HG03135 (cell line): ENCODE data around the gene IFT88.

ENCODE experiments used
- ATAC-seq: cut with Tn5 transposase; IDR thresholded peaks from one replicate; pipeline ENCODE4 v1.9.1; 2021; ENCODE audit warnings: mild to moderate bottlenecking, moderate library complexity; ENCODE audit not compliant: unreplicated experiment

The IFT88 gene, protein sequence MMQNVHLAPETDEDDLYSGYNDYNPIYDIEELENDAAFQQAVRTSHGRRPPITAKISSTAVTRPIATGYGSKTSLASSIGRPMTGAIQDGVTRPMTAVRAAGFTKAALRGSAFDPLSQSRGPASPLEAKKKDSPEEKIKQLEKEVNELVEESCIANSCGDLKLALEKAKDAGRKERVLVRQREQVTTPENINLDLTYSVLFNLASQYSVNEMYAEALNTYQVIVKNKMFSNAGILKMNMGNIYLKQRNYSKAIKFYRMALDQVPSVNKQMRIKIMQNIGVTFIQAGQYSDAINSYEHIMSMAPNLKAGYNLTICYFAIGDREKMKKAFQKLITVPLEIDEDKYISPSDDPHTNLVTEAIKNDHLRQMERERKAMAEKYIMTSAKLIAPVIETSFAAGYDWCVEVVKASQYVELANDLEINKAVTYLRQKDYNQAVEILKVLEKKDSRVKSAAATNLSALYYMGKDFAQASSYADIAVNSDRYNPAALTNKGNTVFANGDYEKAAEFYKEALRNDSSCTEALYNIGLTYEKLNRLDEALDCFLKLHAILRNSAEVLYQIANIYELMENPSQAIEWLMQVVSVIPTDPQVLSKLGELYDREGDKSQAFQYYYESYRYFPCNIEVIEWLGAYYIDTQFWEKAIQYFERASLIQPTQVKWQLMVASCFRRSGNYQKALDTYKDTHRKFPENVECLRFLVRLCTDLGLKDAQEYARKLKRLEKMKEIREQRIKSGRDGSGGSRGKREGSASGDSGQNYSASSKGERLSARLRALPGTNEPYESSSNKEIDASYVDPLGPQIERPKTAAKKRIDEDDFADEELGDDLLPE

DNA sequence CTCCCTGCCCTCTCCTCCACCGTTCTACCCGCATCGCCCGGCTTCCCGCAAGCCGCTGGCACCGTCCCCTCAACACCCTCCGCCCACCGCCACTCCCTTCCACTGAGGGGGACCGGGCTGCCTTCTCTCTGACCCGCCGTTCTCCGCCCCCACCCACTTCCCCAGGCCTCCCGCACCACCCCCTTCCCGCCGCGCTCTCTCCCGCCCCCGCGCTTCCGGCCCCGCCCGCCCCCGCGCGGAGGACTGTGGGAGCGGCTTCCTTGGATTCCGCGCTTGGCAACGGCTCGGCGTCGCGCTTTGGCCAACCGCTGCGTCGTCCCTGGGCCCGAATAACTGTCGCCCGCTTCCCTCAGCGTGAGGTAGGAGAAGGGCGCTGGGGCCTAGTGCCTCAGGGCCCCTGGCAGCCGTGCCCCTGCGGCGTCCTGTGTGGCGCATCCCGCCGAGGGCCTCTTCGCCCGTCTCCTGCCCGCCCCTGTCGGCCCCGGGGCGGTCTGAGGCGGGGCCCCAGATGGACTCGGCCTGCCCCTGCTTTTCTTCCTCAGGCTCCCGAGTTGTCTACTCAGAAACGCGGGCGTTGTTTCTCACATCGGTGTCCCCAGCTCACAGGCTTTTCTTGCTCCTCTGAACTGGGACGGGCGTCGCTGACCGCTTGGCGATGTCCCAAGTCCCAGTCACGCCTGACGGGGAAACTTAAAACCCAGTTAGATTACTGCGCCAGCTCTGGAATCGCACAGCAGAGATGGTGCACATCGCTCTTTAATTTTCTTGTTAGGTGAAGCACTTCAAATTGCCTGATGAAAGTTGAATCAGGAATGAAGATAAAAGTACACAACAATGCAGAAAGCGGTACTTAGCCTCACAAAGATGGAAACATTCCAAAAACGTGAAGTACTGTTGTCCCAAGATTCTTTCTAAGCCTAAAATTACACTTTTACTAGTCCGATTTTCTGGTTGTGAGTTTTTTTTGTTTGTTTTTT, at the start of gene IFT88:
TSS of gene IFT88 (plus strand) at position 260 of the 977 bp plus-strand sequence. CDS start 7,229 bp downstream, outside the sequence.
- ATAC-seq = peak; percentile 85

DNA sequence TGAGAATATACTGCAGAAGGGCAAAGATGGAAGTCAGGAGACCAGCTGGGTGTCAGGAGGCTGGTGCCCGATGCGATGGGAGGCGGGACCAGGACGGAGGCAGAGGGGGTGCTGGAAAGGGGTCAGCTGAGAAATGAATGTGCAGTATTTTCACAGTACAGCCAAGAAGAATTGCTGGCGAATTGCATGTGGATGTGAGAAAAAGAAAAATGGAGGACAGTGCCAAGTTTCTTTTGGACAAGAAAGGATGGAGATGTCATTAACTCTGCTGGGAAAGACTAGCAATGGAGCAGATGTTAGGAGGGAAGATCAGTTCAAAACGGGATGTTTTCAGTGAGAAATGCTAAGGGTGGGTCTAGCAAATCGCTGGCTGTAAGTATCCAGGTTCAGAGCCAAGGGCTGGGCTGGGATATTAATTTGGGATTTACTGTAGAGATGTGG, 48.3 kb upstream of the IFT88 start:
- ATAC-seq = no peak

DNA sequence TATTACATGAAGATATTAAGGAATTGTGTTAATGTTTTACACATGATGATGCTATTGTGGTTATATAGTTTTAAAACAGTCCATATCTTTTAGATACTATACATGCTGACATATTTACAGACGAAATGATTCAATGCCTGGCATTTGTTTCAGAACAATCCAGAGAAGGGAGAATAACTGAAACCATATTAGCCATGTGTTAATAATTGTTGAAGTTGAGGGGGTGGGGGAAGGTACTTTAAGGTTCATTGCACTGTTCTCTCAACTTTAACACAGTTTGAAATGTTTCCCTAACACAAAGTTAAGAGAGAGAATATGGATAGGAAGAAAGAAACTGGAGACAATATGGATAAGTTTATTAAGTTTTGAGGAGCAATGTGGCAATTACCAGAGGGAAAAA, 47.1 kb upstream of the IFT88 start:
- no peak for ATAC-seq

DNA sequence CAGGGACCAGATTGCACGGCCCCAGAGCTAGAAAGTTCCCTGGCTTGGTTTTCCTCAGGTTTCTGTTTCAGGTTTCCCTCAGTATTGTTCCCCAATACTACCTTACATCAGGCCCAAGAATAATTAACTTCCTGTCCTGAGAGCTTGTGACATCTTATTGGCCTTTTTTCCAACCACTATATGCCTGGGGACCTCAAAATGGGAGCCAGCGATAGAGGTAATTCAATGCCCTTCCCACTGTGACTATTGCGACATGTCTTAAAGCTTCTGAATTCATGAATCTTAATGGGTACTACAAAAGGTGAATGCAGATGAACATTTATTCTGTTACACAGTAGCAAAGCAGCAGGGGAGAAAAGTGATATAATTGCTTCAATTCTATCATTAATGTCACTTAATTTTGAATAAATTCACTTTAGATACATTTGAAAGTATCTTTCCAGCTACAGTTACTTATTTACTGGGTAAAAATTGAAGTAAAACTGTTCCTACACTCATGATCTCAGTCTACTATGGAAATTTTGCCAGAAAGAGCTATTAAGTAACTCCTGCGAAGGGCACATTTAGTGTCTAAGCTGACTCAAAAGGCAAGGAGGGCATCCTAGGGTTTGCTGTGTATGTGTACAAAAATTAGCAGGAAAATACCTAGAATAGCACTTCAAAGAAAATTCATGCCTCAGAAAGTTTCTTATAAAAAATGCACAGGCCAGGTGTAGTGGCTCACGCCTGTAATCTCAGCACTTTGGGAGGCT, 45.4 kb upstream of the IFT88 start:
- ATAC-seq = no peak

DNA sequence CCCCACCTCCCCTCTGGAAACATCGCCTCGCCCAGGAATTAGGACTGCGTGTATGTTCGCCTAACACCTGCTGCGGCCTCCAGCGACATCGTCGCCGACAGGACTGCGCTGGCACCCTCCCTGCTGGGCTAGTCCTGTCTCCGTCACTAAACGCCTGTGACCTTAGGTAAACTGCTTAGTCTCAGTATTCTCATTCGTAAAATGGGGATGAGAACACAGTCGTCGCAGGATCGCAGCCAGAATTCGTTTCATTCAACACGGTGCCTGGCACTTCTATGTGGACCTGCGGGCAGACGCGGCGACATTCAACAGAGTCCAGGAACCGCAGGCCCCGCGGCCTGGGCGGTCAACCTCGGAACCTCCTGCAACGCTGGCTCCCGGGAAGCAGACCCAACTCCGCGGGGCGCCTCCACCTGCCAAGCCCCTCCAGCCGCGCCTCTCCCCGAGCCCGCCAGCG, 41.8 kb upstream of the IFT88 start:
- ATAC-seq = peak; percentile 23

DNA sequence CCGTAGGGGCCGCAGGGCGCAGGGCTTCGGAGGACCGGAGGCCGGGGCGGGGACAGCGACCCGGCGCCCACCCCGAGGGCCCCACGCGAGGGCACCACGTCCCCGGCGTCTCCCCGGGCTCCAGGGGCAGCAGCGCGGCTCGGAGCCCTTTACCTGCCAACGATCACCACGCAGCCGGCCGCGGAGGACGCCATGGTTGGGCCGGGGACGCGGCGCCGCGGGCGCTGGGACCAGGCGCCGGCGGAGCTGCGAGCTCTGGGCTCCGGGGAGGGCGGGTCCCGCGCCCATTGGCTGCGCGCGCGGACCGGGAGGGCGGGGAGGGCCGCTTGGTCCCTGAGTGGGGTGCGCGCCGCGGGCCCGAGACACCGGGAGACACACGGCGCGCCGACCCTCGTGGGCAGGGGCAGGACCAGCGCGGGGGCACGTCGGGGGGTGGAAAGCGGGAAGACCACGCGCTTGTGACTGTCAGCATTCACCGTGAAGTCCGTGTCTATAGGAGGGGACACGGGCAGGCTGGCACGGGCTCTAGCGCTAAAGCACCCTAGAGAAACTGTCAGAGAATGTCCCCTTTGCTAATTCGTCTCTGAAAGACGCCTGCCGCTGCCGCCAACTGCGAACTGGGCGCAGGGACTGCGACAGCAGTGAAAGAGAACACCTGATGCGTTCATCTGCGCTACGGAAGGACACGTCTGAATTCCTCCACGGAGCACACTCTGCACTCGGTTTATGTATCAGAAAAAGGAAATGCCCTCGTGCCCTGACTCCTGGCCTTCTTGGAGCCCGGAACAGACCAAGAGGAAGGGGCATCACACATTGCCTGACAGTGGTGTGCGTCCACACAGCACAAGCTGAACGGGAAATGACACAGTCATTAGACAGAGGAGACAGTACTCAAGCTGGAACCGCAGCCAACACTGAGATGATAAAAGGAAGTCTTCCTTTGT, 41.1 kb upstream of the IFT88 start, which contains the start of gene CRYL1:
TSS of gene CRYL1 (minus strand) at position 257 of the 944 bp plus-strand sequence. CDS start at position 194, 63 bp downstream.
- peak; percentile 79 for ATAC-seq

DNA sequence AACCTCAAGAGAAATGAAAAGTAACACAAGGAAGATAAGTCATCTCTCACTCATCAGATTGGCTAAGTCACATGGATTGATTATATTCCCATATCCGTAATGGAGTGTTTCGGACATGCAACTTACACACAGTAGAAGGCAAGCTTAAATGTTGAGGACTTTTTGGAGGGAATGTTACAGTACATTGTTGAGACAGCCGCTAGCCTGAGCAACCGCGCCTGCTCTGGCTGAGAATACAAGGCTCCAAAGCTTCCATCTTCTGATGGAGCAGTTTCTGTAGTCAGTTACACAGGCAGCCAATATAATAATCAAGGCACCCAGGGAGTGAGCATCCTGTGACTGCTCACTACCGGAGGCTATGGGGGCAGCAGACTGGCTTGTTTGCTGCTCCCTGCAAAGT, 40.3 kb upstream of the IFT88 start:
- no peak for ATAC-seq

DNA sequence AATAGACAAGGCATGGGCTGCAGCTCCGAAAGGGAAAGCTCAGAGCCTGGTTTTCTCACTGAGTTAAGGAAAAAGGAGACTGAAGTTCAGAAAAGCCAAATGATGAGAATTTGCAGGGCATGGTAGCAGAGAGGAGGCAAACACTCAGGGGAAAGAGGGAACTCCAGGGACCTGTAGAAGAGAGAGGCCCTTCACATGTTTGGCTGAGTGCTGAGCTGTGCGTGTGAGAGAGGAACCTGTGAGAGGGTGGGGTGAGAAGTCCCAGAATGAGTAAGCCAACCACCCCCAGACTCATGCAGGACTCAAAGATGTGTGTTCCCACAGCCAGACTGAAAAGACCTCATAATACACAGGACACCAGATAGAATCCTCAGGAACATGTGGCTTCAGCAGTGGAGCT, 38.5 kb upstream of the IFT88 start:
- no peak for ATAC-seq

DNA sequence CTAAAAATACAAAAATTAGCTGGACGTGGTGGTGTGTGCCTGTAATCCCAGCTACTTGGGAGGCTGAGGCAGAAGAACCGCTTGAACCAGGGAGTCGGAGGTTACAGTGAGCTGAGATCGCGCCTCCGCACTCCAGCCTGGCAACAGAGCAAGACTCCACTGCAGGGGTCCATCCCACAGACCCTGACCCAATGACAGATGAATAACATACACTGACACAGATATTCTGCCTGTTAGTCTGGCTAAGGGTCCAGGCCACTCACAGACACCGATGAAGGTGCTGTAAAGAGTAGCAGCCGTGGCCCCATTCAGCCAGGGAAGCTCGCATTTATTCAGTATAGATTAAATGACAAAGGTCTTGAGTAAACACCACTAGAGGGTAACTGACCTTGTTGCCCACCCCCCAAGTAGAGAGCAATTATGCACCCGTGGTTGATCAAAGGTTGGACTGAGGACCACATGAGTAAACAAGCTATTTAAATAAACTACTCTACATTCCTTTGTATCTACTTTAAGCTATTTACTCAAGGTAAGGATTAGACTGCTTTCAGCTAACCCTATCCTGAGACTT, 32.8 kb upstream of the IFT88 start:
- no peak for ATAC-seq

DNA sequence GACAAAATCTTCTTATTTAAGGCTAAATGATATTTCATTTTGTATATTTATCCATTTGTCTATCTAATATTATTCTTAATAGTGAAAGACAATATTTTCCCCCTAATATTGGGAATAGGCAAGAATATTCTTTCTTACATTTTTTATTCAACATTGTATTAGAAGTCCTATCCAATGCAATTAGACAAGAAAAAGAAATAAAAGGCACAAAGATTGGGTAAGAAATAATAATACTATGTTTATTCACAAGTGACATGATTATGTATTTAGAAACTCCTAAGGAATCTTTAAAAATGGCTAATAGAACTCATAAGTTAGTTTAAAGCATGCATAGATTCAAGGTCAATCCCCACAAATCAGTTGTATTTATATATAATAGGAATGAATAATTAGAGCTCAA, 30.0 kb upstream of the IFT88 start:
- no peak for ATAC-seq

DNA sequence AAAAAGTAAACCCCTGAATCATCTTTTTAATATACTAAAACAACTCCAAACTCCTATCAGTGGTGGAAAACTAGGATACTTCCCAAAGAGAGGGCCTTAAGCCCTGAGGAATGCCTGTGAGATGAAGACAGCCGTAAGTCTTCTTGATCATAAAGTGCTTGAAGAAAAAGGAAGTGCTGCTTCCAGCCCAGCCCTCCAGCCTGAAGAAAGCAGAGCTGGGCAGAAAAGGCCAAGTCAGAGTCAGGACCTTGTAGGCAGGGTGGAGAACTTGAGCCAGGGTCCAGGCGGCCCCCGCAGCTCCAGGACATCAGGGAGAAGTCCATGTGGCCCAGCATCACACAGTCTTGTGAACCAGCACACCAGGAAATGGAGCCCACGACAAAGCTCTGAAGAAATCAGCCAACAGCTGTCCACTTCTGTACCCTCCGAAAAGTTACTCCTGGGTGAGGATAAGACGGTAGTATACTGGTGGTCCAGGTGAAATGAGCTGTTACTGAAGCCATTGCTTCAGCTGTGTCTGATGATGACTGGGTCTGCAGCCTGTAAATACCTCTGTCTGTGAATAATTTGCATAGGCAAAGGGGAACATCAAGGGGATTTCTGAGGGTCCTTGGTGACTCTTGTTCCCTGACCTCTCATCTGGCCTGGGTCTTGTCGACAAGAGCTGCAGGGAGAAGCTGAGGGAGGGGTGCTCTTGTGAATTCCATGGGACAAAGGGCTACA, 22.6 kb upstream of the IFT88 start:
- ATAC-seq = no peak

DNA sequence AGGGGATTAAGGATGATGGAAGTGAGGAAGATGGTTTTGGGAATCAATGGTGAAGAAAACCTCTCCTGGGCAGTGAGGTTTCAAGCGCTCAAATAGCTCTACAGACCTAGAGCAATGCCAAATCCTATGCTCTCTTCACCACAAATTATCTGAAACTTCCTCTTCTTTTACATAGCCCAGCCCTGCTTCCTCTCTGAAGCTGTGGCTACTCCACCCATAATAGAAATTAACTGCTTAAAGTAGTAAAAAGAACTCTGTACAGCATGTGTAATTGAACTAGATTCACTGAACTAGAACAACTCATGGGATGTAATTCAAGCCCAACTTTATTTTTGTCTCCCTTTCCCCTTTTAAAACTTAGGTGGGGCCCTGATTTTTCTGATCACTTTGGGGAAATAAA, 20.4 kb upstream of the IFT88 start:
- ATAC-seq = peak; percentile 62

DNA sequence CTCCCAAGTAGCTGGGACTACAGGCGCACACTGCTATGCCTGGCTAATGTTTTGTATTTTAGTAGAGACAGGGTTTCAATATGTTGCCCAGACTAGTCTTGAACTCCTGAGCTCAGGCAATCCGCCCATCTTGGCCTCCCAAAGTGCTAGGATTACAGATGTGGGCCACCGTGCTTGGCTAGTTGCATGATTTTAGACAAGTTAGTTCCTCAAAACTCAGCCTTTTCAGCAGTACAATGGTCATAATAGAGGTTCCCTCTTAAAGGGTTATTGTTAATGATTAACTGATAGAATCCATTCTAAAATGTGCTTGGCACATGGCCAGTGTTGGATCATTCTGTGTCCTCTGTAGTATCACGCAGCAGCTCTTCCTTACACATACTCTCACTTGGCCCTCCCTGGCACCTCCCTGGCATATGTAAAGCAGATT, 19.5 kb upstream of the IFT88 start:
- no peak for ATAC-seq

DNA sequence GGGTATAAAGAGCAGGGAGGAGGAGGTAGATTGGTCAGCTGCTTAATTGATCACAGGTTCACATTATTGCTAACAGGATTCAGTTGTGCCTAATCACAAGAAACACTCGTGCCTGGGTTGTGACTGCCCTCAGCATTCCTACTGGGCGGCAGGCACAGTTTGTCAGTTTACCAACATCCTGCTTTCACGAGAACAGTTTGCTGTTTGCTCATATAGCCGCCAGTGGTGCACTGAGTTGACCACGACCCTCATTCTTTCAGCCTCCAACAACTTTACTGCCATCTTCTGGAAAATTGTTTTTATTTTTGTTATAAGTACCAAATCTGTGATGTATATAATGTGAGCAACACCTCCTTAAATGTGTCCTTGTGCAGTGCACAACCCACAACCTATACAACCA, 16.2 kb upstream of the IFT88 start:
- no peak for ATAC-seq

DNA sequence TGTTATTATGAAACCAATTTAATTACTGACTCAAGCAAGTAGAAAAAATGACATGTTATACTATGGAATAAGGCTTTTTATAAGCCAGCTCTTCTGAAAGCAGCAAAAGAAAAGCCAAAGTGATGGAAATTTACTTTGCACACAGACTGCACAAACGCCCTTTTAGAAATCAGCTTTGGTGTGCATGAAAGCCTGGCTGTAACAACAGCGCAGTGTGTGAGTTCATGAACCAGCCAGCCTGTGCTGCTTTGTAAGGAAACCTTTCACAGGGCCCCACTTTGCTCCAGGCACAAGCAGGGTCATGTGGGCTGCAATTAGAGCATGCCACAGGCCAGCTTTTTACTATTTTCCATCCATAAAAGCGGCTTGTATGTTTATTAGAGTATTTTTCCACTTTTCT, 13.6 kb upstream of the IFT88 start:
- no peak for ATAC-seq

DNA sequence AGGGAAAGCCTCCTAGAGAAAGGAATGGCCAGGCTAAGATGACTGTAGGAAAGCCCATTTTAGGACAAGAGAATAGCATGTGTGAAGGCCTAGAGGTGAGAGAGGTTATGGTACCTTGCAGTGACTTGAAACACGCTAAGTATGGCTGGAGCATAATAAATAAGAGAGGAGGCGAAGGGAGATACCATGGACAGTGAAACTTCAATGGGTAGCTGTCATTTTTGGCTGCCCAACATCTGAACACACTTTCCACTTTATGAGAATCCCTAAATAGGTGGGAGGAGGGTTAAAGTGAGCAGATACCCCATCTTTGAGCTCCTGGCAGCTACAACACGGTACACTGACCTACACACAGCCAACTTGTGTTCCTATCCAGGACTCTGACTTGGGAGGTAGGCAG, 8.0 kb upstream of the IFT88 start:
- ATAC-seq = no peak

DNA sequence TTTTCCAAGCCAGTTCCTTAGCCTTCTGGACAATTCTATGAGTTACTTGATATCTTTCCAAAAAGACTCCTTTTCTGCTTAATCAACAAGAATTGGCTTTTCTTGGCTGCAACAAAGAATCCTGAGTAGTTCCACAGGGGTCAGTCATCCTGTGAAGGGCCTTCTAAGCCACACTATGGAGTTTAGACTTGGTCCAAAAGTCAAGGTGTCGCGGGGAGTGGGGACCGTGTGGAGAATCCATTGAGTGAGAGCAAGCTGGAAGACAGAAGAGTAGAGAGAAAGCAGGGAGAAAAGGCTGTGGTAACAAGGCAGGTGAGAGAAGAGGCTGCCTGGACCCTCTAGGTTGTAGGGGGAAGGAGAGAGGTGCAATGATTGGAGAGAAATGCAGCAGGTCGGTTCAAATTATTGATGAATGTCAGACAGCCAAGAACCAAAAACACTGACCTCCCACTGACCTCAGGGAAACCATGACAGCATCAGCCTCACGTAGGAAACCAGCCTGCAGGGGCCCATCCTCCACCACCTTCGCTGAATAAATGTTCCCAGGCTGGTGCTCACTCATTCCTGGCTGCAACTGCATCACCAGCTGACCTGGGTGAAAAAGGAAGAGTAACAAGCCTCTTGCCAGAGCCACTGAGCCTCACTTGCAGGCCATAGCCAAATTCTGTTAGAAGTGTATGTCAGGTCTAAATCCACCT, 7.1 kb upstream of the IFT88 start:
- no peak for ATAC-seq
